ENCODE results near the gene HRH3.

Gene HRH3

GRCh38 chr20:62174870-62175624 lies 45.0 kb downstream of the HRH3 start:
- H3K36me3 ChIP-seq, result peaks cover 40% of the 10 kb centered on the region
- no peak for TF ChIP-seq CTCF (IDR thresholded peaks at IDR 0.05)
- no peaks in the 10 kb centered on the region for H3K27me3 ChIP-seq
- H3K27ac ChIP-seq, result no peak overlapping the region
- H3K9me3 ChIP-seq, result no peaks in the 10 kb centered on the region
- H3K4me3 ChIP-seq (ENCODE audit: low read depth in 1 of 2, low read length in 1 of 2), result no peak overlapping the region
- H3K4me1 ChIP-seq (ENCODE audit: control insufficient read depth in 1 of 2, insufficient read depth in 1 of 2, low read depth in 1 of 2, low read length in 1 of 2), result no peaks in the 10 kb centered on the region

- H3K27me3 ChIP-seq, result no peaks in the 10 kb centered on the region
- no peak overlapping the region for H3K4me3 ChIP-seq (ENCODE audit: low read depth in 1 of 2, low read length in 1 of 2)
- no peak overlapping the region for H3K27ac ChIP-seq
- no peaks in the 10 kb centered on the region for H3K4me1 ChIP-seq (ENCODE audit: control insufficient read depth in 1 of 2, insufficient read depth in 1 of 2, low read depth in 1 of 2, low read length in 1 of 2)
- no peak for TF ChIP-seq CTCF (IDR thresholded peaks at IDR 0.05)
- peaks cover 41% of the 10 kb centered on the region for H3K36me3 ChIP-seq
- H3K9me3 ChIP-seq, result no peaks in the 10 kb centered on the region
Measured at GRCh38 chr20:62174021-62174804, 45.9 kb downstream of the HRH3 start.

GRCh38 chr20:62172666-62173065 lies 47.4 kb downstream of the HRH3 start:
- H3K27me3 ChIP-seq, result no peaks in the 10 kb centered on the region
- no peaks in the 10 kb centered on the region for H3K9me3 ChIP-seq
- TF ChIP-seq CTCF (IDR thresholded peaks at IDR 0.05), result no peak
- H3K4me1 ChIP-seq (ENCODE audit: control insufficient read depth in 1 of 2, insufficient read depth in 1 of 2, low read depth in 1 of 2, low read length in 1 of 2), result no peaks in the 10 kb centered on the region
- no peak overlapping the region for H3K27ac ChIP-seq
- H3K4me3 ChIP-seq (ENCODE audit: low read depth in 1 of 2, low read length in 1 of 2), result no peak overlapping the region
- H3K36me3 ChIP-seq, result peaks cover 42% of the 10 kb centered on the region

GRCh38 chr20:62171245-62171644 lies 48.8 kb downstream of the HRH3 start:
- Histone ChIP-seq H3K9me3 (no peaks in the 10 kb centered on the region), H3K27me3 (no peaks in the 10 kb centered on the region), H3K36me3 (peaks cover 45% of the 10 kb centered on the region), H3K27ac (no peak overlapping the region), H3K4me1 (ENCODE audit: control insufficient read depth in 1 of 2, insufficient read depth in 1 of 2, low read depth in 1 of 2, low read length in 1 of 2) (no peaks in the 10 kb centered on the region), H3K4me3 (ENCODE audit: low read depth in 1 of 2, low read length in 1 of 2) (no peak overlapping the region)
- no peak for TF ChIP-seq CTCF (IDR thresholded peaks at IDR 0.05)

GRCh38 chr20:62170536-62170935 lies 49.5 kb downstream of the HRH3 start:
- Histone ChIP-seq H3K4me3 (ENCODE audit: low read depth in 1 of 2, low read length in 1 of 2) (no peak overlapping the region), H3K36me3 (peaks cover 48% of the 10 kb centered on the region), H3K27me3 (no peaks in the 10 kb centered on the region), H3K27ac (no peak overlapping the region), H3K9me3 (no peaks in the 10 kb centered on the region), H3K4me1 (ENCODE audit: control insufficient read depth in 1 of 2, insufficient read depth in 1 of 2, low read depth in 1 of 2, low read length in 1 of 2) (no peaks in the 10 kb centered on the region)
- TF ChIP-seq CTCF (IDR thresholded peaks at IDR 0.05), result no peak
